LNCaP clone FGC (cell line): ENCODE data around the gene ME3.

Source experiments
- DNase-seq: peaks from one replicate; pipeline ENCODE4 v3.0.0-alpha.2; 2011; ENCODE audit warnings: low read depth
- H3K4me3 ChIP-seq: 2 replicates; pipeline ENCODE4 v1.5.1; 2011; ENCODE audit warnings: mild to moderate bottlenecking, low read depth, low read length, control low read depth
- TF ChIP-seq, protein P1 (sequence below): IDR thresholded peaks from 2 replicates; pipeline ENCODE4 v1.5.1; 2012; ENCODE audit warnings: mild to moderate bottlenecking; ENCODE audit not compliant: control insufficient read depth, insufficient read depth; ENCODE audit errors: extremely low read depth

Gene ME3

DNA sequence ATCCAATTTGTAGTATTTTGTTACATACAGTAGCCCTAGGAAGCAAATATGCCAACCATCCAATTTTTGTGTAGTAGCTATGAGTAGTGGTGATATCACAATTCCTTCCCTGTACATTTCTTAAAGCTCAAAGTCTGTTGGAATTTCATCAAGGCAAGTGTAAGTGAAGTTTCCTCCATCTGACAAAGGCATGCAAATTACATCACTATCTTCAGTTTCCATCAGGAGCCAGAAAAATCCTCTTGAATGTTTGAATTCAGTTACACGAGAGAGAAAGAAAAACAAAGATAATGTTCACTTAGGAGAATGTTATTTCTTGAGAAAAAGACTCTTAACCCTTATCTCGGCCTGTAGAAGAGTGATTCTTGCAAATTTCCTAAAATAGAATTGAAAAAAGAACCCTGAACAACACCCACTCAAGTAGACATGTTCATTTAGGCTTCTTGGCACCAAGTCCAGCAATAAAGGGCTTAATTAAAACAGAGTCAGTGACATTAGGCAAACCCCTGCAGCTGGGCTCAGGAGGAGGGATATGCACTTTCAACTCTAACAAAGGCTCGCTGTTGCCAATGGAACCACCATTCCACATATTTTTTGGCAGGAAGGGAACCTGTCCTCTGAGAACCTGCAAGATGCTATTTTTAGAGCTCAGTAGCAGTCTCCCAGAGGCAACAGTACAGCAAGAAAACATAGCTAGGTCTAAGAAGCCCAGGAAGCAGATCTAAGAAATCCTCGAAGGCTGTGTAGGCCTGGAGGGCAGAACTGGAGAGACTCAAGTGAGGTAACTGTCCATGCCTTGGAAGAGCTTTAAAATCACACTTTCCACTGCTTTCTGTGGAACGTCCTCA, 153.1 kb downstream of the ME3 start:
- TF ChIP-seq, protein P1, sequence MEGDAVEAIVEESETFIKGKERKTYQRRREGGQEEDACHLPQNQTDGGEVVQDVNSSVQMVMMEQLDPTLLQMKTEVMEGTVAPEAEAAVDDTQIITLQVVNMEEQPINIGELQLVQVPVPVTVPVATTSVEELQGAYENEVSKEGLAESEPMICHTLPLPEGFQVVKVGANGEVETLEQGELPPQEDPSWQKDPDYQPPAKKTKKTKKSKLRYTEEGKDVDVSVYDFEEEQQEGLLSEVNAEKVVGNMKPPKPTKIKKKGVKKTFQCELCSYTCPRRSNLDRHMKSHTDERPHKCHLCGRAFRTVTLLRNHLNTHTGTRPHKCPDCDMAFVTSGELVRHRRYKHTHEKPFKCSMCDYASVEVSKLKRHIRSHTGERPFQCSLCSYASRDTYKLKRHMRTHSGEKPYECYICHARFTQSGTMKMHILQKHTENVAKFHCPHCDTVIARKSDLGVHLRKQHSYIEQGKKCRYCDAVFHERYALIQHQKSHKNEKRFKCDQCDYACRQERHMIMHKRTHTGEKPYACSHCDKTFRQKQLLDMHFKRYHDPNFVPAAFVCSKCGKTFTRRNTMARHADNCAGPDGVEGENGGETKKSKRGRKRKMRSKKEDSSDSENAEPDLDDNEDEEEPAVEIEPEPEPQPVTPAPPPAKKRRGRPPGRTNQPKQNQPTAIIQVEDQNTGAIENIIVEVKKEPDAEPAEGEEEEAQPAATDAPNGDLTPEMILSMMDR: no peak
- no peak for DNase-seq
- no peak overlapping the region for H3K4me3 ChIP-seq

DNA sequence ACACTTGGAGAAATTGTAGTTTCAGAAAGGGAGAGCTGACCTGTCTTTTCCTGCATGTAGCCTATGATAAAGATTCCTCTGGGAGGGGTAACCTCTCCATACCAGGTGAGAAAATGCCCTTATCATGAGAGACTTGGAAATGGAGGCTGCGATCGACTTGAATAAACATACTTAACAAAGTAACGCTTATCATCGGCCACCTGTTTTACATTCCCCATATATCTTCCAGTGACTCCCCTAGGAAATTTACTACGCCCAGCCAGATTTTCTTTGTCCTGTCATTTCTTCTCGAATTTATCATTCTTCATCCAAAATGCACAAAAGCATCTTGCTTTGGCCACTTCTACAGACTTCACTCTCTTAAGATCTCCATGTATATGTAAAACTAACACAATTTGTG, 154.2 kb downstream of the ME3 start:
- no peak for DNase-seq
- no peak overlapping the region for H3K4me3 ChIP-seq
- TF ChIP-seq, protein P1: no peak

DNA sequence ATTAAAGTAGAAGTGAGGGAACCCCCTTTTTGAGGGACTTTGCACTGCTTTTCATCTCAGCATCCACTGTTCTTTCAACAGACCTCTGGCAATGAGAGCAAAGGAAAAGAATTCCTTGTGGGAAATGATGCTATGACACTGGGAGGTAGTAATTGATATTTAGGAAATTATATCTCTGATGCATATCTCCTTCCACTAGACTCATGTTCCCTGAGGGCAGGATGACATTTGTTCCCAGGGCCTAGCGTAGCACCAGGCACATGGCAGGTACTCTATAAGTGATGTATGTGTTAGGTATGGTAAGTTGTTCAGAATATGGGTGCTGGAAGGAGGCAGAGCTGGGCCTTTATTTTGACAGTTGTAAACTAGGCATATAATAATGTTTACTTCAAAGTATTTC, 154.9 kb downstream of the ME3 start:
- DNase-seq: no peak
- no peak overlapping the region for H3K4me3 ChIP-seq
- TF ChIP-seq, protein P1: no peak

DNA sequence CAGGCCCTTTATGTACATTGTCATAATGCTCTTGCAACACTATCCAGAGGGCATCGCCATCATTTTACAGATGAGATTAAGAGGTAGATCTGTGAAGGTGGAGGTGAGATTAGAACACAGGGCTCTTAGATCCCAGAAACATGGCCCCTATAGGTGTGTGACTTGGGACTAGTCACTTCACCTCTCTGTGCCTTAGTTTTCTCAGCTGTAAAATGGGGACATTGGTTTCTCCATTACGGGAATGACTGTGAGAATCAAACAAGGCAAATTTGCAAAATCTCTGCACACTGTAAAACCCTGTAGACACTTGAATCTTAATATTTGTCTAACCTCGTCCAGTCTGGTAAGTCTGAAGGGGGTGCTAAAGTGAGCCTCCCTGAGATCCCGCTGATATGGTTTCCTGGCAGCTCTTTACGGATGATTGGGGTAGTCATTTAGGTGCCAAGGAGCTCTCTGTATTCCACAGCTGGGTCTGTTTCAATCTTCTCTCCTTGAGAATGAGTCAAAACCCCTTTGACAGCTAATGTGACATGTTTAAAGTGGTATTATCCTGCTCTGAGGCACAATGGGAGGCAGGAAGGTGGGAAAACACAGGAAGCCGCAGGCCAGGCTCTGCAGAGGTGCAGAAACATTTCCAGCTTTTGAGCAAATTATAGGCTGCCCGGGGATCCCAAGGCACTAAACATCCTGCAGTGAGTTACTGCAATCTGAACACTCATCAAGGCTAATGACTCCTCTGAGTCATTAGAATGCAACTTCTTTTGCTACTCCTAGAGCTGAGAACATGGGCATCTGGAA, 156.9 kb downstream of the ME3 start:
- TF ChIP-seq, protein P1: no peak
- no peak for DNase-seq
- H3K4me3 ChIP-seq: no peak overlapping the region

DNA sequence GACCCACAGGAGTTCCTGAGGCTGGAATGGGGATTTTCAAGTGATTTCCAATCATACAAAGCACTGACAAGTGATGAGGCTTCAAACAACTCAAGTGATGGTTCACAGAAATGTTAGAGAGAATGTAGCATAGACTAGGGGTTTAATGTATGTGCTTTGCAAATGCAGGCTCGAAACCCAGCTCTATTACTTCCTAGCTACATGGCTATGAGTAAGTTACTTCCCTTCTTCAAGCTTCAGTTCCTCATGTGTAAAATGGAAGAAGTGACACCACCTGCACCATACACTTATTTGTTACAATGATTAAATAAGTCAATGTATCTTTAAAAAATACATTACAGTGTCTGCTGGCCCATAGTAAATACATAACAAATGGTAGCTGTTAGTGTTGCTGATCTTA, 158.0 kb downstream of the ME3 start:
- DNase-seq: no peak
- H3K4me3 ChIP-seq: no peak overlapping the region
- TF ChIP-seq, protein P1: no peak

DNA sequence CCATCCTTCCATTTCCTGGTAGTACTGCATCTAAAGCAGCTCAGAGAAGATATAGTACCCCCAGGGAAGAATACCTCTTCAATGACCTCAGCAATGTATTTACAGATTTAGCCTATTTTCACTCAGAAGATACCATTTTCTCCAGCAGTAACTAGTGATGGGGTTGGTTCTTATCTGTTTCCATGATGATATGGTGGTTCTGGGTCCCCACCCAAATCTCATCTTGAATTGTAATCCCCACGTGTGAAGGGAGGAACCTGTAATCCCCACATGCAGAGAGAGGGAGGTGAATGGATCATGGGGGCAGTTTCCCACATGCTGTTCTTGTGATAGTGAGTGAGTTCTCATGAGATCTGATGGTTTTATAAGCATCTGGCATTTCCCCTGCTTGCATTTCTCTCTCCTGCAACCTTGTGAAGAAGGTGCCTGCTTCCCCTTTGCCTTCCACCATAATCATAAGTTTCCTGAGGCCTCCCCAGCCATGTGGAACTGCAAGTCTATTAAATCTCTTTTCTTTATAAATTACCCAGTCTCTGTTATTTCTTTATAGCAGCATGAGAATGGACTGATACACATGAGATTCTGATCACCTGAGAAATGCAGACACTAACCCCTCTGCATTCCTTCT, 158.6 kb downstream of the ME3 start:
- no peak overlapping the region for H3K4me3 ChIP-seq
- no peak for DNase-seq
- TF ChIP-seq, protein P1: no peak
